NOMO-1 treated with dmso at 0.1 percent for 144 hours (cell line): ENCODE measurements around the gene GSC2.
"Not testable (repeated sequence)": the region's sequence is repeated elsewhere in the genome, so short reads cannot be mapped to it uniquely, and the experiment has no call there.

ENCODE experiments used
- DNase-seq: peaks from one replicate; lab custom pipeline; 2025; ENCODE audit not compliant: unreplicated experiment; lab: John Stamatoyannopoulos, UW

GSC2 gene

DNA sequence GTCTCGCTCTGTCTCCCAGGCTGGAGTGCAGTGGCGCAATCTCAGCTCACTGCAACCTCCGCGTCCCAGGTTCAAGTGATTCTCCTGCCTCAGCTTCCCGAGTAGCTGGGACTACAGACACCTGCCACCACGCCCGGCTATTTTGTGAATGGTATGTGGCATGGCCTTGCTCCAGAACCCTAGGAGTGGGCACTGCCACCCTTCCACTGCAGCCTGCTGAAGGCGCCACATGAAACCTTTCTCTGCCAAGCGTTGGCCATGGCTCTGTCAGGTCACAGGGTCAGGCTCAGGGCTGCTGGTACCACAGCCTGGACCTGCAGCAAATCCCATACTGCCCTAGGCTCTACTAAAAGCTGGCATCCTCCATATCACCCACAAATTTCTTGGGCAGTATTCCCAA lies 6.0 kb upstream of the GSC2 start:
- not testable (repeated sequence) for DNase-seq

DNA sequence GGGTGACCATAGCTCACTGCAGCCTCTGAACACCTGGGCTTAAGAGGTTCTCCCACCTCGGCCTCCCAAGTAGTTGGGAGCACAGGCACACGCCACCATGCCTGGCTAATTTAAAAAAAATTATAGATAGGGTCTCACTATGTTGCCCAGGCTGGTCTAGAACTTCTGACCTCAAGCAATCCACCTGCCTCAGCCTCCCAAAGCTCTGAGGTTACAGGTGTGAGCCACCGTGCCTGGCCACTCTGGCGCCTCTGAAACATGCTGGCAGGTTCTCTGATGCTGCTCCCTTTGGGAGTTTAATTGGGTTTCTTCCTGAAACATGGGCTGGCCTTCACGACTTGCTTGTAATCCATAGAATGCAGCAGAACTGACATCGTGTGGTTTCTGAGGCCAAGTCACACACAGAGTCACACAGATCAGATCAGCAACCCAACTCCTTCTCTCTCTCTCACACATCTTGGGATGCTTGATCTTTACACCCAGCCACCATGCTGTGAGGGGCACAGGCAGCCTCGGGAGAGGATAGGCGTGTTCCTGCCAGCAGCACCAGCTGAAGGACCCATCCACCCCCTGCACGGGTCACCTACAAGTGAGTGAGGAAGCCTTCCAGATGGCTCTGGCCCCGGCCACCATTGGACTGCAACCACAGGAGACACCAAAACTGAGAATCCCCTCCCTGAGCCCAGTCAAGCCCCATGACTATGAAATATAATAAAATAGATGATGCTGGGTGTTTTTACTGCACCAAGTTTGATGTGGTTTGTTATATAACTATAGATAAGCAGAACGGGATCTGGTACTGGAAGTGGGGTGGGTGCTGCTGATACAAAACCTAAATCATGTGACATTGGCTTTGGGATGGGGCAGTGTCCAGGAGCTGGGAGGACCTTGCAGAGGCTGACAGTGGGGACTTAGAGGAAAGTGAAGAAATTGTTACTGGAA lies 3.1 kb upstream of the GSC2 start:
- DNase-seq, result no peak

DNA sequence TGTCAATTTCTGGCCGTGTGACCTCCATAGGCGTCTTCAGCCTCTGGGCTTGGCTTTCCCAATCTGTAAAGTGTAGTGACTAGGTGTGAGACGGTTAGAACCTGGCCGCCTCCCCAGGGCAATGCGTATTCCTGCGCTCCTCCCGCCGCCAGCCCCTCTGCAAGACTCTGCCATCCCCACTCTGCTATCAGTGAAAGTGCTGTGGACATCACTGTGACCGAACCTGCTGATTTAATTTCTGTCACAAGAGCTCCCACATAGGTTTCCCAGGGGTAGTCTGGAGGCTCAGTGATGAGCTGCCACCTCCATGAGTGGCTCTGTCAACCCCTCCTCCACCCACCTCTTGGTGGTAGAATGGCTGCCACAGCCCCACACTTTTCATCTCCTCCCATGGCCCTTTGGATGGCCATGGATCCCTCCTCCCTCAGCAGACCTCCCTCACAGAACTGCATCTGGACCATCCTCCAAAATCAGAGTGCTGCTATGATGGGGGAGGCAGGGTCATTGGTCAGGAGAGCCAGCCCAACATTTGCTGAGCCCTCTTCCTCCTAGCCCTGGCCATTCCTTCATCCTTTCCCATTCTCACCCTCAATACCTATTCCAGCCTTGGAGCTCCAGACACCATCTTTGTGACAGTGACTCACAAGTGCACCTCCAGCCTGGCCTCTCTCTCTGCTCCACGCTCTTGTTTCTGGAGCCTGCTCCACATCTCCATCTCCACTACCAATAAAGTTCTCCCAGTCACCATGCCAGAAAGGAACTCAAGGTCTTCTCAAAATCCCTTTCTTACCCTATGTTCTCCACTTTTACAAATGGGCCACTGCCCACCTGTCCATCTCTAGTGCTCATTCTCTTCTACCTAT lies 1.5 kb upstream of the GSC2 start:
- no peak for DNase-seq

DNA sequence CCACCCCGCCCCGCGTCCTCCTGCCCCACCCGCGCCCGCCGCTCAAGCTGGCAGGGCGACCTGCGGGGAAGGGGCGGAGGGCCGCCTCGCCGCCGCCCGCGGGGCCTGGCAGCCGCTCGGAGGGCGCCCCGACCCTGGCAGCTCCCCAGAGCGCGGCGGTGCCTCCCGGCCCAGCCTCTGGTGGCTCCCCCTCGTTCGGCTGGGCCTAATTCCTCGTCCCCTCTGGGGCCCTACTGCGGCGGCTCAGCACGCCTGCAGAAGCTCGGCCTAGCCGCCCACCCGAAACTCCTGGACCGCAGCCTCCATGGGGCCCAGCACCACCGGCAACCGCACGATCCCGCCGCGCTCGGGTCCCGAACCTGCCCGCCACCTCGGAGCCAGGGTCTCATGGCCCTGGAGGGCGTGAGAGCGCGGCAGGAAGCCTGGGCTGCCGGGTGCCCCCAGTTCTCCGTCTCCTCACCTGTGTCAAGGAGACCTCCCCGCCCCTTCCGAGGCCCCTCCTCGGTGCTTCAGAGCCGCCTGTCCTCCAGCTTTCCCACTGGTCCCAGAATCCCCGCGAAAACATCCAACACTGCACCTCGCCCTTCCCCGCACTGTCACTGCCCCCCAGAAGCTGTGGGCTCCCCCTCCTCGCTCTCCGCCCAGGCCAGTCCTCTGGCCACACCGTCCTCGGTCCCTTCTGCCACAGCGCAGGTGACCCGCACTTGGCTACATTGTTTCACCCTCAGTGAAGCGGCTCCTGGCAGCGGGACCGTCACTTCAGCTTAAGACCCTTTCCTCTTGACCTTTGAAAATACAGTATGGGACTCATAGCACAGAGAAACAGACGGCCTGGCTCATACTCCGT lies 613 bp upstream of the GSC2 start:
- no peak for DNase-seq

DNA sequence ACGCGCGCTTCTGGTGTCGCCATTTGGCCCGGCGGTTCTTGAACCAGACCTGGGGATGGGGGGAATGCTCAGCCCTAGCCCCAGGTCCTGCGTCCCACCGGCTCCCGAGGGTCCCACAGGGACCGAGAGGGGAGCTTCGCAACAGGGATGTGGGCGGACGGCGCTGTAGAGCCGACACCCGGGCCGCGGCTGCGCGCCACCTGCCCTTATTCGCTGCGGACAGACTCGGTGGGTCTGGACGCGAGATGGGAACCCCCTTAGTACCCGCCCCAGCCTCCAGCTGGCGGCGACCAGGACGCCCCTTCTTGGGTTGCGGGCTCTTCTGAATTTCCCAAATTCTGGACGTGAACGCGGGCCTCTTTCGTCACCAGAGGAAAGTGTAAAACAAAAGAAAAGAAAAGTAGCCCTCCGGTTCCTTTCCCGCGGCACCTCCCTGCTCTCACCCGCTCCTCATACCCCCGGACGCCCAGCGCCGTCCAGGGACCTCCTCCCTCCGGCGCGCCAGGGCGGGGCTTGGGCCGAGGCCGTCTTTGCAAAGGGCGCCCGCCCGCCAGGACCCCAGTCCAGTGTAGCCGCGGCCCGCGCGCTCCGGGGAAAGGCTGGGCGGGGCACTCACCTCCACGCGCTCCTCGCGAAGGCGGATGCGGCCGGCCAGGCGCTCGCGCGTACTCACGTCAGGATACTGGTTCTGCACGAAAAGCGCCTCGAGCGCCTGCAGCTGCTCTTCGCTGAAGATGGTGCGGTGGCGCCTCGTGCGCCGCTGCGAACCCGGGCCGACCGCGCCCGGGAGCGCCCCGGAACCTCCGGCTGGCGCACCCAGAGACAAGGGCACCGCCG lies 827 bp downstream of the GSC2 start:
- DNase-seq, result no peak

DNA sequence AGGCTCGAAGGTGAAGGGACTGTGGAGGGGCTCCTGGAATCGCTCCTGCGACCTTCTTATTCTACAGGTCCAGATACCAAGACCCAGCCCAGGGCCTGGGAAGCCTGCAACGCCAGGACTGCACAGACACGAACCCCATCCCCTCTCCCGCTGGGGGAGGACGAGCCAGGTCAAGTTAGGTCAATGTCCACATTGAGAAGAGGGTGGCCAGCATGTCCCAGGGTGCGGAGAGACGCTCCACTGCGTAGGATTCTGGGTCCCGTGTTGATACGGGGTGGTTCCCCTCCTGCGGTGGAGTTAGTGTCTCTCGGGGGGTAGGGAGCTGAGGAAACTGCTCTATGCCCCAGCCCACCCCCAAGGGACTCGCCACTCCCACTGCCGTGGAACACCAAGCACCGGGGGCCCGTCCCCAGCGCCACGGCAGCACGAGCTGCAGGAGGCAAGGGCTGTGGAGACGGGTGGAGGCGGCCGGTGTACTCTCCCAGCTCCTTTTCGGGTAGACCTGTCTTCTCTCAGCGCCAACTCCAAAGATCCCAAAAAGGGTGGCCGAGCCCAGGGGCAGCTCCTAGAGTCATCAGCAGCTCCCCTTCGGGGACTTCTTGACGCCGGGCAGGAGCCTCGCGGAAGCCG lies 1.6 kb downstream of the GSC2 start:
- DNase-seq, result no peak

DNA sequence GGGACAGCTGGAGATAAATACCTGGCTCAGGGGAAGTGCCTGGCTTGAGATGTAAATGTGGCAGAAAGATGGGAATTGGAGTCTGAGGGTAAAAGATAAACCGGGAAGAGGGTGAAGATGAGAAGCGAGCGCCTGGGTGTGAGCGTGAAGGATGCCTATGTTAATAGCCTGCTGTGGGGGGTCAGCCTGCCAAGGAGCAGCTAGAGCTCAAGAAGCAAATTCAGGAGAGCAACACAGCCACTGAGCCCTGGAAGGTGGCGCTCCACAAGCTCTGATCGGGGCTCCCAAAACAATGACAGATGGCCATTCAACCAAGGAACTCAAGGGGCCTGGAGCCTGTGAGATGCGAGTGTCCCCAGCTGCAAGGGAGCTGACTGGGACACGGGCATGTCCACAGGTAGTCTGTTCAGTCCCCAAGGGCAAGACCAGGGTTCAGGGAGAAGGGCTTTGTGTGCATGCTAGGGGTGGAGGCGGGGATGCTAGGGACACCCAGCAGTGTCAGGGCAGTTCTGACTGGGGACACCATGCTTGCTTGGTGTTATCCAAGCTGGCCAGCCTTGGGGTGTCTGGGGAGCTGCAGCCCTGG lies 2.8 kb downstream of the GSC2 start:
- no peak for DNase-seq

DNA sequence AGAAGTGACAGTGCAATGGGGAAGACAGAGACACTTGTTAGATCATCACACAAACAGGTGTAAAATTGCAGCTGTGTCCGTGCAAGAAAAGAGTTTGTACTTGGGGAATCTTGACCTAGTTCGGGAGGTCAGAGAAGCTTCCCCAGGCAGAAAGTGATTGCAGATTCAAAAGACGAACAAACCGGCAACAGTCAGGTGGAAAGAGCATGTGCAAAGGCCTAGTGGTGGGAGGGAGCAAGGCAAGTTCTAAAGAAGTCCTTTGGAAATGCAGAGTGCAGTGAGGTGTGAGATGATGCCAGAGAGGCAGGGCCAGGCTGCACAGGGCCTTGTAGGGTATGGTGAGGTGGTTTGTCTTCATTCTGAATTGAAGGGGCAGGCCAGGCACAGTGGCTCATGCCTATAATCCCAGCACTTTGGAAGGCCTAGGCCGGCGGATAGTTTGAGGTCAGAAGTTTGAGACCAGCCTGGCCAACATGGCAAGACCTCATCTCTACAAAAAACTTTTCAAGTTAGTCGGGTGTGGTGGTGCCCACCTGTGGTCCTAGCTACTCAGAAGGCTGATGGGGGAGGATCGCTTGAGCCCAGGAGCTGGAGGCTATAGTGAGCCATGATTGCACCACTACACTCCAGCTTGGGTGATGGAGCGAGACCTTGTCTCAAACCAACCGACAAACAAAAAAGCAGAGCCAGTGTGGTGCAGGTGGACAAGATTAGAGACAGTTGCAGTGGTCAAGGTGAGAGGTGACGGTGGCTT lies 3.7 kb downstream of the GSC2 start:
- DNase-seq, result no peak

DNA sequence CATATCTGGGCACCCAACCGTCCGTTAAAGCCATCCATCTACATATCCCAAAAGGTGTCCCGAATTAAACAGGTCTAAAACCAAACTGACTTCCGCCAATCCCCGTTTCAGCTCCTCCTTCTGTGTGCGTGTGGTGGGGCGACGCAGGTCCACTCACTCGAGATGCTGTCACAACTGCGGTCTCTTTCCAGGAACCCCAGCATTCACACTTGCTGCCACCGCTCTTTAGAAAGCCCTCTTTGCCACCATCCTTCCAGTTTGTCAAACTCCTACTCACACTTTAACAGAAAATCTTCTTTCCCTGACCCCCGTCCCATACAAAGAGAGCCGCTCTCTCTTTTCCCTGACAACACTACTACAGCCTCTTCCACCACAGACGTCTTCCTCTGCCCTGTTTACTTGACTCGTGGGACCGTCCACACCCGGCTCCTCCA lies 6.1 kb downstream of the GSC2 start:
- DNase-seq, result no peak

DNA sequence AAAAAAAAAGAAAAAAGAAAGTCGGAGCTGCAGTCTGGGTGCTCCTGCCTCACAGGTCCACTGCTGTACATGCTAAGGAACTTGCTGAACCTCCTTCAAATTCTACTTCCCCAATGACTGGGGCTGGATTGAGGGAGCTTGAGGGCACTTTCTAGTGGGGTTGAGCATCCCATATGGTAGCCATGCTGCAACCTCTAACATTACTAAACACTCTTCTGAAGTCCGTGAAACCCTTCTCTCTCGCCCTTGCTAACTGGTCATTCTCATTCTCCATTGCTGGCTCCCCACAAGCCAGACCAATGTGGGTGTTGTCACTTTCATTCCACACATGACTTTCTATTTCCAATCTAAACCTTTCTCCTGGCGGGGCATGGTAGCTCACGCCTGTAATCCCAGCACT lies 6.9 kb downstream of the GSC2 start:
- DNase-seq, result no peak

DNA sequence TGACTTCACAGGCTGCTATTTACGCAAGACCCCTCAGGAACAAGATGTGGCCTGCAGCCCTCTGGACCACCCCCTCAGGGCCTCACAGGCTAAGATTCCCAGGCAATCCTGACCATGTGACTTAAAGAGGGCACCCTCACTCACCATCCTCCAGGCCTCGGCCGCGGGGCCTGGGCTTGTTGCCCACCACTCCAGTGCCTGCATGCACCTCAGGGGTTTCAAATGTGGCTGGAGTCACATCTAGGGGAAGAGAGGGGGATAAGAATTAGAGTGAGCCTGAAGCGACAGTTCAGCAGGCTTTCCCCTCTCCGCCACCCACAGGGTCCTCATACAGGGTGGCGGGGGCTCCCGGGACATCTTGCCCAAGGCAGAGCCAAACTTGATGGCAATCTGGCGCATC lies 7.7 kb downstream of the GSC2 start:
- DNase-seq, result no peak

DNA sequence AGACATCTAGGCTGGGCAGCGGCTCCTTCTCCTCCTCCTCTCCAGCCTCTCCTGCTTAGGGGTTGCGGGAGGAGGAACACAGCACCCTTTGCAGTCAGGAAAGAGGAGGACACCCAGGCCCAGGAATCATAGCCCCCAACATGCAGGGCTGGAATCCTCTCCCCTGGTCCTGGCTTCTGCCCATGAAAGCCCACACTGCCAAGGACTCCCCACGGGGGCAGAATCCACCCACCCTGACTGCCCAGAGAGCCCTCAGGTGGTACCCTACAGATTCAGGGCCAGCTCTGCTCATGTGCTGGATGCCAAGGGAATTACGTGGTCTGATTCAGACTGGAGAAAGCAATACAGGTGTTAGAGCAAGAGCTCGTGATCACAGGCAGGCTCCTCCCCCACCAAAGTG lies 10.1 kb downstream of the GSC2 start:
- DNase-seq, result no peak

DNA sequence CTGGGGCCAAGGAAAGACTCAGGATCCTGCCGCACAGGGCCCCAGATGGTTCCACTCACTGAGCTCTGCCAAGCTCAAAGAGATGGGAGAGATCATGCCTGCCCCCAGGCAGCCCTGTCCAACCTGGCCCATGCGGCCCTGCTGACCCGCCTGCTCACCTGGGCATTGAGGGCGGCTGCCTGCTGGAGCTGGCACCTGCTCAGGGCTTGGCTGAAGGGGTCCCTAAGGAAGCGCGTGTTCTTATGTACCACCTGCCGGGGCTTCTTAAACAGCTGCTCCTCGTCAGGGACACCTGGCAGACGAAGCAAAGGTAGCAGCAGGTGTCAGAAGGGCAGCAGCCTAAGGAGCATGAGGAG lies 11.1 kb downstream of the GSC2 start:
- no peak for DNase-seq

DNA sequence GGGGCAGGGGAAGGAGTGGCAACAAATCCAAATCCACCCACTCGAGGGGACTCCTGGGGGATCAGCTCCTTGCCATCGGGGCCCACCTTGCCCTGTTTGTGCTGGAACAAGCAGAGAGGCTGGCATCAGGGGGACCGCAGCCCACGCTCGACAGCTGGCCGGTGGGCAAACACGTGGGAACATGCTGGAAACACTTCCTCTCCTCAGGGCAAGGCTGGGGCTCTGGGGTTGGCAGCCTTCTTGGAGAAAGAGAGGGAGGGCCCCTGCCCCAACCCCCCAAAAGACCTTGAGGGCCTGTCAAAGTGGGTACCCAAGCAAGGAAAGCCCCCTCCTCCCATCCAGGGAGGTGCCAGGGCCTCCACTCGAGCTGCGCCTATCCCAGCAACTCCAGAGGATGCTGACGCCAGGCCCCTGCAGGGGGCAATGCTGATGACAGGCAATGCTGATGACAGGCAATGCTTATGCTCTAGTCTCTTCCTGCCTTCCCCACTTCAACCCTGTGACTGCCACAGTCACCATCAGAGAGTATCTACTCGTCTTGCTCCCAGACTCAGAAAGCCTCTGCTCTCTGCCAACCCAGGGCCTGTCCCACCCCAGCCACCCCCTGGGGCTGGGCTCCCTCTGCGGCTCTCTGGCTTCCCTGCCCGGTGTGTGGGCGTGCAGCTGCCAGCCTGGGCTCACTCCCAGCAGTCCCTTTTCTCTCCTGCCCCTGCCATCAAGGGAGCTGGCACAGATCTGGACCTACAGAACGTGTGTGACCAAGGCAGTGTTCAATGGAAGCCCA lies 11.7 kb downstream of the GSC2 start:
- no peak for DNase-seq

DNA sequence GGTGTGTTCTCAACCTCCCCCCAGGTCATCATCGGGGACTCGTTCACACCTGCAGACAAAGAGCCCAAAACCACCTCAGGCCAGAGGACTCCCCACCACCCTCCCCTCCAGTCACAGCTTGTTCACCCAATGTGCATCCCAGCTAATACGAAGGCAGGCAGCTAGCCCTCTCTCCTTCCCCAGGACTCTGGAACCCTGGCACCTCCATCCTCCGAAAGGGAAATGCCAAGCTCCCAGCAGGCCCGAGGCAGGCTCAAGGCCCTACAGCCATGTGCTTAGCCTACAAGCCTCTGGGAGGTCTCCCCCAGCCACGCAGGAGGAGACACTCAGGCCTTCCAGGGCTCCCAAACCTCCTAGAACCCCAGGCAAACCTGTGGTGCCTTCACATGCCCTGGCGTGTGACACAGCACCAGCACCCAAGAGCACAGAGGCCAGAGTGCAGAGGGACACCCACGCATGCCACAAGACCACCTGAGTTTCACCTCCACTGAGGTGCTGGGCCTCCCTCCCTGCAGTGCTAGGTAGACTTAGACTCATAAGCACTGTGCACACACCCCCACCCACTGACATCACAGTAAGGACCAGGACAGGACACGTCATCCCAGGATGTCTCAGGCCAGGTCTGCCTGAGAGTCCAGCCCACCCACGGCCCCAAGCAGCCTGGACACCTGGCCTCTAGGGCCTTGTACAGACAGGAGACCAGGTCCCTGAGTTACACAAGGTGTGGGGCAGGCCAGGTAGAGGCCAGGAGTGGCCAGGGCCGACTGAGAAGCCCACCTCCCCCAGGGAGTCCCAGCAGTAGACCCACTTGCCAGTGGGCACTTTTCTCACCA lies 12.5 kb downstream of the GSC2 start:
- DNase-seq, result no peak

DNA sequence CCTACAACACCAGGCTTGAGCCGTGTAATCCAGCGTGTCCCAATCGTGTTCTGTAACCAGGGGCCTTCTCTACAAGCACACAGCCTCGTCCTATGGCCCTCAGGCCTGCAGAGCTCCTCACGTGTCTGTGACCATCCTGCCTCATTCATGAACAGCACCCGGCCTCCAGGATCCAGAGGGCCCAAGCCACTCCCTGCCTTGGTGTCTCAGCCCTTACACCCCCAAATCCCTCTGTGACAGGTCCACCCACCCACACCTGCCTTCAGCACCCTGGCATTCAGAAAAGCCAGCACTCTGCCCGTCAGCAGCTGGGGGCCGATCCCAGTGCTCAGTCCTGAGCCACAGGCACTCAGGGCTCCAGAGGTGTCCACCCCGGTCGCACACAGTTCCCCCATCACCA lies 13.2 kb downstream of the GSC2 start:
- no peak for DNase-seq

DNA sequence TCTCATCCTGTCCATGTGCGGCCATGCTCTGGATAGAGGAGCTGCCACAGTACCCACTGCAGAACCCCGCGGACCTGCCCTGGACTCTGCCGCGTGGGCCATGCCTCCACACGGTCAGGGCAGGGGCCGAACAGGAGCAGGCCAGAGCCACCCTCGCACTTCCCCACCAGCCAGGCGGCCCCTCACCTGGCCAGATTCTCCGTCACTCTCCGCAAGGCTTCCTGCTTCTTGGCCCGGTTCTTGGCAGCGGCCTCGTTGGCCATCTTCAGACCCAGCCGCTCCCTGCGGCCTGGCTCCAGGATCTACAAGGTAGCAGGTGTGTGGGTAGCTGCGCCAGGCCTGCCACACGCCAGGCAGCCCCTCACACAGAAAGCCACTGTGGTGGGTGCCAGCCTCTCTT lies 15.2 kb downstream of the GSC2 start:
- DNase-seq, result no peak
